COLO829 (cell line): Measurements from ENCODE around the gene RAB6D.
"Not testable (repeated sequence)": the region's sequence is repeated elsewhere in the genome, so short reads cannot be mapped to it uniquely, and the experiment has no call there.

Source experiments
- DNase-seq: peaks from one replicate; pipeline ENCODE4 v3.0.0; 2012; ENCODE audit warnings: low spot score

Gene RAB6D

DNA sequence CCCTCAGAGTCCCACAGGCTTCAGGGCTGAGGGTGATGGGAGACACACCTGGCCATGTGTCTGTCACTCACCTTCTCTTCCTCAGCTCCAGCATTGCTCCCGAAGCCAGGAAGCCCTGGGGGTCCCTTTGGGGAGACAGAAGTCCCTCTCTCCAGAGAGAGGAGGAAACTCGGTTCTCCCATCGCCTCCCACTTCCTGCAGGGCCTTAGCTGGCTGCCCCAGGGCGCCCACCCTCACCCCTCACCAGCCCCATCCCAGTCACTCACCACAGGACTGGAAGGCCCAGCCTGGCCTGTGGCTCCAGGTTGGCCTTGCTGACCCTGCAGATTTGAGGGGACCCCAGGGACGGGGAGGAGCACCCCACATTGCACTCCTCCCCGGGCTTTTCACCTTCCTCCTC is 2.7 kb upstream of the RAB6D start:
- no peak for DNase-seq

DNA sequence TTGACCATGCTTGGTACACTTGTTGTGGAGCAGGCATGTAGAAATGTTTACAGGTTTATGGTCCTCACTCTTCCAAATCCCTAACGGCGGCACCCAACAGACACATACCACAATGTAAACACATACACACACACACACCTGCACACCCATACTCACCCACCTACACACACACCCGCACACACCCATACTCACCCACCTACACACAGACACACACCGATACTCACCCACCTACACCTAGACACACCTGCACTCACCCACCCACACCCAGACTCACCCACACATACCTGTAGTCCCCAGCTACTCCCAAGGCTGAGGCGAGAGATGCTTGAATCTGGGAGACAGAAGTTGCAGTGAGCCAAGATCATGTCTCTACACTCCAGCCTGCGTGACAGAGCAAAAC is 1.5 kb upstream of the RAB6D start:
- no peak for DNase-seq

DNA sequence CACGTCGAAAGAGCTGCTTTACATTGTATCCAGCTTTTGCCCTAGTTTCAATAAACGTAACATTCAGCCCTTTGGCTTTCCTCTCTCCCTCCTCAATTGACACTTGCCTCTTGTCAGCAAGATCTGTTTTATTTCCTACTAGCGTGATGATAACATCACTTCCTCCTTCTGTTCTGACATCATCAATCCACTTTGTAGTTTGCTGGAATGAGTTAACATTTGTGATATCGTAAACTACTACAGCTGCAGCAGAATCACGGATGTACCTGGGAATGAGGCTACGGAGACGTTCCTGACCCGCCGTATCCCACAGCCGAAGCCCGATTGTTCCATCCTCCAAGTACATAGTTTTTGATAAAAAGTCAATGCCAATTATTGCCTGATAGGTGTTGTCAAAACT is 755 bp downstream of the RAB6D start:
- not testable (repeated sequence) for DNase-seq

DNA sequence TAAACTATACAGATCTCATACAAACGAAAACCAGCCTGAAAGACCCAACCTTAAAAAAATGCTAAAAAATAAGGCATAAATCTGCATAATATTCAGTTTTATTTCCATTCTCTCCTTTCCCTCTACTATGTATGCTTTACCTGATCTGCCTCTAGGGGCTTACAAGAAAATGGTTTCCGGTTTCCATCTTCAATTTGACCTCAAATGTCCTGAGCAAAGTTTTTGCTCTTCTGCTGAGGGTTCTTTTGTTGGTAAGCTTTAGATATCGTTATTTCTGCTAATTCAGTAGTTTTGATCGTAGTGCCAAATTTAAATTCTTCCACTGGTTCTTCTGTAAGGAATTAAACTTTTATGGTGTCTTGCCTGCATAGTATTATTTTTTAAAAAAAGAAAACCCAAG is 2.2 kb downstream of the RAB6D start:
- DNase-seq = not testable (repeated sequence)

DNA sequence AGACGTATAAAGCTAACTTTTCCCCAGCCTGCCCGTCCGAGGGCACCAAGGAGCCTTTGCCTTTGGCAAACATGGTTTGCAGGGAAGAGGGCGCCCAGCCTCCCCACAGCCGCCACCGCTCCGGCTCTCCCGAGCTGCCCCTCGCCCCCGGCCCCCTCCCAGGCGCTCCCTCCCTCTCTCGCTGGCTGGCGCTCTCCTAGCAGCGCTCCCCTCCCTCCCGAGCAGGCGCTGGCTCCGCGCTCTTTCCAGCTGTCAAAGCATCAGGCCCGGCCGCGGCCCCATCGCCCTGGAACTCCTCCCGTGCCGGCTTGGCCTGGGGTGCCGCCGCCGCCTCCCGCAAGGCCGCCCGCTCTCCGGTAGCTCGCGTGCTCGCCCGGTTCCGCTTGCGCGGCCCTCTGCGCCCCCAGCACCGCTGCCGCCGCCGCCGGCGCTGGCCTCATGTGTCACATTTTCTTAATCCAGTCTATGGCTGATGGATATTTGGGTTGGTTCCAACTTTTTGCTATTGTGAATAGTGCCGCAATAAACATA is 10.7 kb downstream of the RAB6D start:
- DNase-seq = not testable (repeated sequence)

DNA sequence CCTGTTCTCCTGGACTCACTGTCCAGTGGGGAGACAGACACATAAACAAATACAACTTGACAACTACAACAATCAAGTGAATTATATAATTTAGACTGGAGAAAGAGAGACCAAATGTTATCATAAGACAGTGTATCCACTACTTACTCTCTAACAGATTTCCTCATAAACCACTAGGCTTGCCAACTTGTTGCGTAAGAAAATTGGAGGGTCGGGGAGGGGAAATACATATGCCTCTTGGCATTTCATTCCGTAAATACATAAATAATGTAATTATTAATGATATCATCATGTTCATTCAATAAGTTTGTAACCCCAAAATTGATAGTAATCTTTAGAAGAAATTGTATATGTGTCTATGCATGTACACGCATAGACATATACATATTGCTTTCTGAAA is 14.9 kb downstream of the RAB6D start:
- no peak for DNase-seq

DNA sequence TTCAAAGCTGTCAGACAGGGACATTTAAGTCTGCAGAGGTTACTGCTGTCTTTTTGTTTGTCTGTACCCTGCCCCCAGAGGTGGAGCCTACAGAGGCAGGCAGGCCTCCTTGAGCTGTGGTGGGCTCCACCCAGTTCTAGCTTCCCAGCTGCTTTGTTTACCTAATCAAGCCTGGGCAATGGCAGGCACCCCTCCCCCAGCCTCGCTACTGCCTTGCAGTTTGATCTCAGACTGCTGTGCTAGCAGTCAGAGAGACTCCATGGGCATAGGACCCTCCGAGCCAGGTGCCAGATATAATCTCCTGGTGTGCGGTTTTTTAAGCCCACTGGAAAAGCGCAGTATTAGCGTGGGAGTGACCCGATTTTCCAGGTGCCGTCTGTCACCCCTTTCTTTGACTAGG is 16.9 kb downstream of the RAB6D start:
- DNase-seq = not testable (repeated sequence)

DNA sequence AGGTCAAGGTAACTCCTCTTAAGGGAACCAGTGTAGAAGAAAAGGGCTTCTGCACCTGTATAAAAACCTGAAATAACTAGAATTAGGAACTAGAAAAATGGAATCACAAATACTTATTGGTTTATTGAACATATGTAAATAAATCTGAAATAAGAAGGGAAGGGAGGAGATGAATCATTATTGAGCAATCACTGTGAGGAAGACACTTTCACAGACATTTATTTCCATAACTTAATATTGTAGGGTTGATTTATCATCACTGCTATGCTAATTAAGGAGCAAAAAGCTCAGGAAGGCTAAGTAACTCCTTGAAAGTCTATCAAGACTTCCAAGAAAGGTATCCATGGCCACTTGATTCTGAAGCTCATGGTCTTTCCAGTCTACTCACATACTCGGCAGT is 24.7 kb downstream of the RAB6D start:
- DNase-seq = not testable (repeated sequence)

DNA sequence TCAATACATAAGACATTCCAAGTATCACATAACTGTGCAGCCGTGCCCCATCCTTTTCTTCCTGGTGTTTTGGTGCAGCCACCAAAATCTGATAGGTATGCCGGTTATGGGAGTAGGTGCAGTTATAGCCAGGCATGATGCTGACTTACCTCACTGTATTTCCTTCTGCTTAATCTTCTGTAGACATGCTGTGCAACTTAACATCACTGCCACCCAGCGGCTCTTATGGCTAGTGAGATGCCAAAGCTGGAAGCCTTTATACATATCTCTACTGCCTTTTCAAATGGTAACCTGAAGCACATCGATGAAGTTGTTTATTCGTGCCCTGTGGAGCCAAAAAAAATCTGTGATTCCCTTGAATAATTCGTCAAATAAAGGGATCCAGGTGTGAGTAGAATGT is 28.6 kb downstream of the RAB6D start:
- not testable (repeated sequence) for DNase-seq

DNA sequence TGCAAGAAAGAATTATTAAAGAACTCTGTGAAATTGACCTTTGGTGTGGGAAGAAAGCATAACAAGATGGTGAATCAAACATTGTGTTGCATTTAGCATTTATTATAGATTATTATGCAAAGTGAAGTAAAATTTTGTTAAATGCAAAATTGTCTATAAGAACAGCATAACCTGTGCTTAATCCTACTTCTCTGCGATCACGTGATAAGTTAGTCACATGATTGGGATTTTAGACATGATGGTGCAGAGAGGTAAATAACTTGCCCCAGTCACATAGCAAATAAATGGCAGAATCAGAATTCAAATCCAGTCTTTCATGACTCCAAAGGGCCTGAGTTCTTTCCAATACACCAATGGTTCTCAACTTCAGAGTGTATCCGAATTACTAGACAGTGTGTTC is 31.3 kb downstream of the RAB6D start:
- DNase-seq = not testable (repeated sequence)

DNA sequence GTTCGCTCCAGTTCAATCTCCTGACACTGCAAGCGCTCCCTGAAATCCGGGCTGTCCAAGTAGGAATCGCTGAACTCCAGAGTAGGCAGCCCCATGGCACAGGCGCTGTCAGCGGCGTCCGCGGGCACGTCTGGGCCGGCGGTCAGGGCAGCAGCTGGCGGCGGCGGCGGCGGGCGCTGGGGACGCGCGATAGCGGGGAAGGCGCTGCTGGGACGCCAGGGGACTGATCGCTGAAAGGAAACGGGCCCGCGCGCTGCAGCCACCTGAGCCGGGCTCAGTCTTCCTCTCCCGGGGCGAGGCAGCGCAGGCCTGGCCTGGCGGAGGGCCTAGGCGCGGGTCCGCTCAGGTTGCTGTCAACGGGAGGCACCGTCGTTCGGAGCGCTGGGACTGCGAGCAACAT is 33.0 kb downstream of the RAB6D start:
- not testable (repeated sequence) for DNase-seq

DNA sequence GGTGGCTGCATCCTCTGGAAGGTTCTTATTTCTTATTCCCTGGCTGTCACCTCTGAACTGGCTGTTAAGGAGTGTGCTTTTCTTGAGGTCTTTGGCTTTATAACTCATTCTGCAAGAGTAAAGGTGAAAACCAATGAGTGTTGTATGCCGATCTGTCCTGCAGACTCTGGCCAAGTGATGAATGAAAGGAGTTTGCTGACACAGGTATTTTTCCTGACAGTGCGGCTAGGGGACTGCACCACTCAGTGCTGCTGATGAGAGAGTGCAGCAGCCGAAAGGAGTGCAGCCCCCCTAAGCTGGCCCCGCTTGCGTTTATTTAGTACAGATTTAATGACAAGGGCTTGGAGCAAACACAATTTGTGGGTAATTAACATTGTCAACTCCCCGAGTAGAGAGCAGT is 41.8 kb downstream of the RAB6D start:
- DNase-seq = no peak

DNA sequence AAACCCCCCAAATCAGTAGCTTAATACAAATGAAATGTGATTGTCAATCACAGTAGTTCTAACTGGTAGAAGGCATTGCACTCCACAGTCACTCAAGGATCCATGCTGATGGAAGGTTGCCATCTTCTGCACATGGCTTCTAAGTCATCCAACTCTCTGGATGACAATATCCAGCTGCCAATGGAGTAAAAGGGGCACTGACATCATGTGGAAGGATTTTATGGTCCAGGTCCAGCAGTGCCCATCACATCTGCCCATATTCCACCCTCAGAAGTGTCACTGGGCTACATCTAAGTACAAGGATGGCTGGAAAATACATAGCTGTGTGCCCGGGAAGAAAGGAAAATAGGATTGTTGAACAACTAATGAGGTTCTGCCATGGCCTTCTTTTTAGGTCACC is 42.6 kb downstream of the RAB6D start:
- not testable (repeated sequence) for DNase-seq

DNA sequence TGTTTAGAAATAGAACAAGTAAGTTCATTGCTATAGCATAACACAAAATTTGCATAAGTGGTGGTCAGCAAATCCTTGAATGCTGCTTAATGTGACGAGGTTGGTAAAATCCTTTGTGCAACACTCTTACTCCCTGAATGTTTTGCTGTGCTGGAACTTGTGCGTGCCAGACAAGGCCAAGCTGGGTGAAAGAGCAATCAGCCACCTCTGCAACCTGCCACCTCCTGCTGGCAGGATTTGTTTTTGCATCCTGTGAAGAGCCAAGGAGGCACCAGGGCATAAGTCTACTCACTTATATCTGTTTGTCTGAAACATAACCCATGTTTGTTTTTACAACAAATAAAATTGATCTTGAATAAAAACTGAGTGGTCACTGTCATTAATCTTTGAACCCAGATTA is 53.0 kb downstream of the RAB6D start:
- DNase-seq = not testable (repeated sequence)
